ENCODE measurements around the gene ABCC3. TPM values are rescaled to one million over a fixed set of nuclear protein-coding genes. Genes with fewer than 3 reads are reported as not detected.

ABCC3 gene
- total and polyA plus RNA-seq, 9 of the 15 experiments (the other 6 are each of a cell fraction or from before 2014, with no cell fraction given), result 0.03 to 1.6 (median 0.42) TPM; not detected in 5

DNA sequence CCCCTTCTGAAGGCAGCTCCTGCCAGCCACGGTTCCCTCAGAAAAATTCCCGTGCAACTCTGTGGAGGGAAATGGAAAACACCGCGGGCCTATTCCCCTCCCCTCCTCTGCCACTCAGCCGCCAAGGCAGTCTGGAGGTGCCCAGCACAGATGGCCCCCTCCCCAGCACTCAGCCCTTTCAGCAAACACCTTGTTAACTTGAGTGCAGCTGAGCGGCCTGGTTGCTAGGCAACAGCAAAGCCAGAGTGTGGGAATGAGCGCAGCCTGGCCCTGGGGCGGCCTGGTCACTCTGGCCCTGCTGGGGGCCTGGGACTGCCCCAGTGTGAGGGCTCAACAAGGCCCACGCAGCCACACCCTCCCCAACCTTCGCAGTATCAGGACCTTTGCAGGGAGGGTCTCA is 41.4 kb upstream of the ABCC3 start:
- ChIA-PET CTCF (ENCODE audit: low intra/inter-chr PET ratio) (no interaction called here), POLR2A (interaction anchor here (1.1 kb wide), 1 partner anchor 23 kb away, joined by 3 read pairs; no protein-coding TSS in a partner anchor)
- H3K4me1 ChIP-seq (replicated peaks in 1 of 2; ENCODE audit: control insufficient read depth in 2 of 2, insufficient read depth in 2 of 2, low read length in 2 of 2), result peaks cover 0 to 23% of the 10 kb centered on the region in 2 experiments; a peak in 2 of 5 replicates
- FAIRE-seq (no peak), DNase-seq (ENCODE audit: extremely low read depth in 1 of 4, low spot score in 3 of 4) (no peak), ATAC-seq (peak; percentile 27; the same call in 1 of the 3 replicates)
- no peaks in the 10 kb centered on the region for H3K36me3 ChIP-seq (ENCODE audit: control insufficient read depth, insufficient read depth, low read length)
- in situ Hi-C loops (cut with MboI), result no loop called here
- no peaks in the 10 kb centered on the region for H3K9me3 ChIP-seq (replicated peaks; ENCODE audit: control insufficient read depth, insufficient read depth, low read depth, low read length)
- H3K4me3 ChIP-seq, result no peak overlapping the region
- H2AFZ ChIP-seq (ENCODE audit: low read depth, low read length), result no peak overlapping the region
- peaks cover 34 to 86% of the 10 kb centered on the region in 2 experiments for H3K27me3 ChIP-seq (ENCODE audit: control insufficient read depth in 2 of 2, insufficient read depth in 2 of 2, low read length in 2 of 2)
- intact Hi-C loops (cut with micrococcal nuclease), result no loop called here
- BruUV-seq (replicated peaks), result no TSS peak
- 0% methylated on average over 9 of the region's 10 CpGs for WGBS (ENCODE audit: insufficient coverage, low coverage, missing lambda C conversion rate)
- peaks cover 7% of the 10 kb centered on the region for H4K20me1 ChIP-seq (replicated peaks; ENCODE audit: control insufficient read depth, insufficient read depth, low read length)
- H3K79me2 ChIP-seq (ENCODE audit: control insufficient read depth, insufficient read depth, low read length), result no peaks in the 10 kb centered on the region
- H3K9ac ChIP-seq (ENCODE audit: insufficient read depth in 1 of 2, low read depth in 2 of 2, low read length in 2 of 2), result peak overlapping the region in 1 of 2 experiments; percentile 26; a peak in 1 of 4 replicates
- H3K9me1 ChIP-seq (ENCODE audit: control insufficient read depth, insufficient read depth, low read length), result no peaks in the 10 kb centered on the region
- H3K27ac ChIP-seq (ENCODE audit: extremely low read depth, low read depth, low read length), result no peak overlapping the region
- no peak overlapping the region for H3K4me2 ChIP-seq (ENCODE audit: insufficient read depth, low read length)
- TF ChIP-seq, protein P1, sequence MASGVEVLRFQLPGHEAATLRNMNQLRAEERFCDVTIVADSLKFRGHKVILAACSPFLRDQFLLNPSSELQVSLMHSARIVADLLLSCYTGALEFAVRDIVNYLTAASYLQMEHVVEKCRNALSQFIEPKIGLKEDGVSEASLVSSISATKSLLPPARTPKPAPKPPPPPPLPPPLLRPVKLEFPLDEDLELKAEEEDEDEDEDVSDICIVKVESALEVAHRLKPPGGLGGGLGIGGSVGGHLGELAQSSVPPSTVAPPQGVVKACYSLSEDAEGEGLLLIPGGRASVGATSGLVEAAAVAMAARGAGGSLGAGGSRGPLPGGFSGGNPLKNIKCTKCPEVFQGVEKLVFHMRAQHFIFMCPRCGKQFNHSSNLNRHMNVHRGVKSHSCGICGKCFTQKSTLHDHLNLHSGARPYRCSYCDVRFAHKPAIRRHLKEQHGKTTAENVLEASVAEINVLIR (CRISPR knock-in tag; IDR thresholded peaks at IDR 0.05), result no peak
- TF ChIP-seq, protein P2, sequence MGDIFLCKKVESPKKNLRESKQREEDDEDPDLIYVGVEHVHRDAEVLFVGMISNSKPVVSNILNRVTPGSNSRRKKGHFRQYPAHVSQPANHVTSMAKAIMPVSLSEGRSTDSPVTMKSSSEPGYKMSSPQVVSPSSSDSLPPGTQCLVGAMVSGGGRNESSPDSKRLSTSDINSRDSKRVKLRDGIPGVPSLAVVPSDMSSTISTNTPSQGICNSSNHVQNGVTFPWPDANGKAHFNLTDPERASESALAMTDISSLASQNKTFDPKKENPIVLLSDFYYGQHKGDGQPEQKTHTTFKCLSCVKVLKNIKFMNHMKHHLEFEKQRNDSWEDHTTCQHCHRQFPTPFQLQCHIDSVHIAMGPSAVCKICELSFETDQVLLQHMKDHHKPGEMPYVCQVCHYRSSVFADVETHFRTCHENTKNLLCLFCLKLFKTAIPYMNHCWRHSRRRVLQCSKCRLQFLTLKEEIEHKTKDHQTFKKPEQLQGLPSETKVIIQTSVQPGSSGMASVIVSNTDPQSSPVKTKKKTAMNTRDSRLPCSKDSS (IDR thresholded peaks at IDR 0.05; ENCODE audit: low read depth, partially characterized antibody), result no peak
- no peak for TF ChIP-seq TAF7 (tag; IDR thresholded peaks at IDR 0.05)
- no peak for TF ChIP-seq TCF3 (CRISPR knock-in tag; IDR thresholded peaks at IDR 0.05)
- peak; percentile 94 for TF ChIP-seq RFX1 (IDR thresholded peaks at IDR 0.05)
- TF ChIP-seq, protein P3, sequence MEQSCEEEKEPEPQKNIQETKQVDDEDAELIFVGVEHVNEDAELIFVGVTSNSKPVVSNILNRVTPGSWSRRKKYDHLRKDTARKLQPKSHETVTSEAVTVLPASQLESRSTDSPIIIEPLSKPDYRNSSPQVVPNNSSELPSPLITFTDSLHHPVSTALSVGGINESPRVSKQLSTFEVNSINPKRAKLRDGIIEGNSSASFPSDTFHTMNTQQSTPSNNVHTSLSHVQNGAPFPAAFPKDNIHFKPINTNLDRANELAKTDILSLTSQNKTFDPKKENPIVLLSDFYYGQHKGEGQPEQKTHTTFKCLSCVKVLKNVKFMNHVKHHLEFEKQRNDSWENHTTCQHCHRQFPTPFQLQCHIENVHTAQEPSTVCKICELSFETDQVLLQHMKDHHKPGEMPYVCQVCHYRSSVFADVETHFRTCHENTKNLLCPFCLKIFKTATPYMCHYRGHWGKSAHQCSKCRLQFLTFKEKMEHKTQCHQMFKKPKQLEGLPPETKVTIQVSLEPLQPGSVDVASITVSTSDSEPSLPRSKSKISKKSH (CRISPR knock-in tag; IDR thresholded peaks at IDR 0.05), result no peak
